ENCODE results near the gene HMGN2.

HMGN2 gene

GRCh38 chr1:26440259-26440658 is 32.0 kb upstream of the HMGN2 start:
- DNase-seq (ENCODE audit: low read depth), result no peak
- H3K4me3 ChIP-seq (ENCODE audit: low read length), result no peak overlapping the region
- TF ChIP-seq CTCF (IDR thresholded peaks at IDR 0.05; ENCODE audit: insufficient read depth, low read depth, low read length, missing control alignments), result no peak

- TF ChIP-seq CTCF (IDR thresholded peaks at IDR 0.05; ENCODE audit: insufficient read depth, low read depth, low read length, missing control alignments), result no peak
- no peak overlapping the region for H3K4me3 ChIP-seq (ENCODE audit: low read length)
- no peak for DNase-seq (ENCODE audit: low read depth)
Measured at GRCh38 chr1:26449868-26450267, 22.4 kb upstream of the HMGN2 start.

- no peak overlapping the region for H3K4me3 ChIP-seq (ENCODE audit: low read length)
- no peak for TF ChIP-seq CTCF (IDR thresholded peaks at IDR 0.05; ENCODE audit: insufficient read depth, low read depth, low read length, missing control alignments)
Measured at GRCh38 chr1:26450908-26451307, 21.3 kb upstream of the HMGN2 start.

GRCh38 chr1:26452459-26453183 is 19.6 kb upstream of the HMGN2 start:
- no peak for DNase-seq (ENCODE audit: low read depth)
- no peak for TF ChIP-seq CTCF (IDR thresholded peaks at IDR 0.05; ENCODE audit: insufficient read depth, low read depth, low read length, missing control alignments)
- H3K4me3 ChIP-seq (ENCODE audit: low read length), result no peak overlapping the region

More at GRCh38 chr1:26450908-26451307, 21.3 kb upstream of the HMGN2 start:
- DNase-seq (ENCODE audit: low read depth), result no peak

- DNase-seq (ENCODE audit: low read depth), result no peak
- no peak for TF ChIP-seq CTCF (IDR thresholded peaks at IDR 0.05; ENCODE audit: insufficient read depth, low read depth, low read length, missing control alignments)
- H3K4me3 ChIP-seq (ENCODE audit: low read length), result no peak overlapping the region
Measured at GRCh38 chr1:26459148-26459547, 13.1 kb upstream of the HMGN2 start.

- TF ChIP-seq CTCF (IDR thresholded peaks at IDR 0.05; ENCODE audit: insufficient read depth, low read depth, low read length, missing control alignments), result no peak
- no peak overlapping the region for H3K4me3 ChIP-seq (ENCODE audit: low read length)
Measured at GRCh38 chr1:26459573-26460031, 12.6 kb upstream of the HMGN2 start.

GRCh38 chr1:26468911-26469310 is 3.3 kb upstream of the HMGN2 start:
- TF ChIP-seq CTCF (IDR thresholded peaks at IDR 0.05; ENCODE audit: insufficient read depth, low read depth, low read length, missing control alignments), result no peak
- DNase-seq (ENCODE audit: low read depth), result peak; percentile 43
- H3K4me3 ChIP-seq (ENCODE audit: low read length), result no peak overlapping the region

More at GRCh38 chr1:26459573-26460031, 12.6 kb upstream of the HMGN2 start:
- no peak for DNase-seq (ENCODE audit: low read depth)
